Measurements from ENCODE around the gene PKNOX2. TPM values are rescaled to one million over a fixed set of nuclear protein-coding genes. Genes with fewer than 3 reads are reported as not detected.

Gene PKNOX2
- total RNA-seq, 1 donor from 2014 or later = 12.1 TPM

GRCh38 chr11:125412509-125412908, 248.0 kb downstream of the PKNOX2 start:
- no peak for TF ChIP-seq CTCF (IDR thresholded peaks at IDR 0.05)
- Histone ChIP-seq H3K27ac (no peak overlapping the region), H3K4me1 (no peaks in the 10 kb centered on the region), H3K4me3 (no peak overlapping the region), H3K27me3 (no peaks in the 10 kb centered on the region), H3K9me3 (no peaks in the 10 kb centered on the region), H3K36me3 (no peaks in the 10 kb centered on the region)
- DNase-seq (ENCODE audit: low spot score in 2 of 2) = no peak
- intact Hi-C loops (cut with DNase I) = no loop called here

- Histone ChIP-seq H3K36me3 (no peaks in the 10 kb centered on the region), H3K4me3 (no peak overlapping the region), H3K4me1 (no peaks in the 10 kb centered on the region), H3K27me3 (no peaks in the 10 kb centered on the region), H3K9me3 (no peaks in the 10 kb centered on the region), H3K27ac (no peak overlapping the region)
- intact Hi-C loops (cut with DNase I) = no loop called here
- no peak for TF ChIP-seq CTCF (IDR thresholded peaks at IDR 0.05)
- no peak for DNase-seq (ENCODE audit: low spot score in 2 of 2)
Observed at GRCh38 chr11:125413226-125413625, 248.7 kb downstream of the PKNOX2 start.

DNA sequence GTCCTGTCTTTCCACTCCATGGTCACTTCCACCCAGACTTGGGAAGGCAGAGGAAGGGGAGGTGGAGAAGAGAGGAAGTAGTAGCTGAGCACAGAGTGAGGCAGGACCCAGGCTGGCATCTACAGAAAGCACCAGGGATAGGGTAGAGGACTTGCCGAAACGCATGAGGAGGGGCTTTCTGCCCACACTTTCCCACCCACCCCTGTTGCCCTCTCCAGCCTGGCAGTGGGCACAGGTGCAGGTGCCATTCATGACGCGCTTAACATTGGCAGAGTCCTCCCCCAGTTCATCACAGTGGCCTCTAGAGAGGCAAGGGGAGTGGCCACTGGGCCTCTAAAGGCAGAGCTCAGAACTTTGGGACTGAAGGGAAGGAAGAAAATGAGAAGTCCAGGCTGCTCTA, 249.6 kb downstream of the PKNOX2 start:
- no peak for DNase-seq (ENCODE audit: low spot score in 2 of 2)
- Histone ChIP-seq H3K27me3 (no peaks in the 10 kb centered on the region), H3K4me1 (no peaks in the 10 kb centered on the region), H3K9me3 (no peaks in the 10 kb centered on the region), H3K27ac (no peak overlapping the region), H3K4me3 (no peak overlapping the region), H3K36me3 (no peaks in the 10 kb centered on the region)
- intact Hi-C loops (cut with DNase I) = no loop called here
- TF ChIP-seq CTCF (IDR thresholded peaks at IDR 0.05) = no peak

GRCh38 chr11:125416981-125417935, 252.7 kb downstream of the PKNOX2 start:
- H3K27ac ChIP-seq = no peak overlapping the region
- DNase-seq (ENCODE audit: low spot score in 2 of 2) = no peak
- intact Hi-C loops (cut with DNase I) = no loop called here
- H3K4me1 ChIP-seq = no peaks in the 10 kb centered on the region
- no peaks in the 10 kb centered on the region for H3K27me3 ChIP-seq
- H3K9me3 ChIP-seq = no peaks in the 10 kb centered on the region
- H3K36me3 ChIP-seq = no peaks in the 10 kb centered on the region
- no peak overlapping the region for H3K4me3 ChIP-seq
- TF ChIP-seq CTCF (IDR thresholded peaks at IDR 0.05) = no peak

DNA sequence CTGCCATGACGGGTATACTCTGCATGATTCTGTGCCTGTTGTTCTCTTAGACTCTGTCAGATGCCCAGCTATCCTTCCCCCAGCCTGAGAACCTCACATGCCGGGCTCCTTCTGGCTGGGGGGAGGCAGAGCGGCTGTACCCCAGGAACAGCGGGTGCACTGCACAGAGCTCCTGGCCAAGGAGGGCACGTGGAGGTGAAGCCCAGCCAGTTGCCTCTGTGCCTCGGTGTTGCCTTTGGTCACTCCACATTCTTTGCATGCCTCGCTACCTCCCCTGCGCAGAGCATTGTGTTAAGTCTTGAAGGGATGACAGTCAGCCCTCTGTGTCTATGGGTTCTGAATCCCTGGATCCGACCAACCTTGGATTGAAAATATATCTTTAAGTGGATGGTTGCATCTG, 253.8 kb downstream of the PKNOX2 start:
- TF ChIP-seq CTCF (IDR thresholded peaks at IDR 0.05) = no peak
- Histone ChIP-seq H3K27me3 (no peaks in the 10 kb centered on the region), H3K4me3 (no peak overlapping the region), H3K36me3 (no peaks in the 10 kb centered on the region), H3K9me3 (no peaks in the 10 kb centered on the region), H3K27ac (no peak overlapping the region), H3K4me1 (no peaks in the 10 kb centered on the region)
- intact Hi-C loops (cut with DNase I) = no loop called here
- no peak for DNase-seq (ENCODE audit: low spot score in 2 of 2)

Measured in ascending aorta (tissue), 2 donors.